K562 (cell line): ENCODE measurements around the gene SMAD4. TPM values are rescaled to one million over a fixed set of nuclear protein-coding genes. Genes with fewer than 3 reads are reported as not detected.
A peak's percentile ranks its signal among the peaks of the same experiment; 100 is the strongest.
"Not testable (repeated sequence)": the region's sequence is repeated elsewhere in the genome, so short reads cannot be mapped to it uniquely, and the experiment has no call there.

Source experiments
- ATAC-seq: fragments of 200-7000 bp; cut with Tn5 transposase; 3 replicates; pipeline ENCODE4 v1.9.1; 2020; ENCODE audit warnings: moderate library complexity
- BruUV-seq: library from RNA; stranded (reverse); fragments of 400-500 nt; replicated peaks from 2 replicates; lab custom pipeline; 2021; lab: Mats Ljungman, UMichigan
- CTCF ChIA-PET: fragments of 300-600 bp; formaldehyde crosslinking; extraction: SDS; loops from one replicate; lab custom pipeline; 2021; ENCODE audit warnings: low intra/inter-chr PET ratio; lab: Yijun Ruan, JAX
- POLR2A ChIA-PET: fragments of 300-600, 350-650 bp; sonication (Branson Sonifier 250); formaldehyde crosslinking; extraction: SDS; loops from one replicate; lab custom pipeline; 2021; ENCODE audit warnings: antibody characterized with exemption, inconsistent platforms; lab: Yijun Ruan, JAX
- DNase-seq, 4 experiments: peaks; one replicate each; pipeline versions ENCODE4 v3.0.0 to v3.0.0-alpha.2; 2011 to 2018; ENCODE audit warnings: low spot score in 3 of 4, mixed read lengths in 3 of 4; ENCODE audit errors: extremely low read depth in 1 of 4
- FAIRE-seq: peaks from 2 replicates; lab custom pipeline; 2011; peaks lifted over from hg19 to GRCh38; lab: Jason Lieb, UNC
- H2AFZ ChIP-seq: 2 replicates; pipeline ENCODE4 v1.6.0; 2011; ENCODE audit warnings: low read depth, low read length, control low read depth, inconsistent platforms
- H3K27ac ChIP-seq: fragments of 200-600 bp; 3 replicates; pipeline ENCODE4 v1.8.0; 2011; ENCODE audit warnings: low read depth, mild to moderate bottlenecking, control low read depth, inconsistent platforms, low read length, moderate library complexity, mixed read lengths; ENCODE audit errors: extremely low read depth
- H3K27me3 ChIP-seq, 2 experiments: fragments of 300-600 bp in 1 of 2; 2 replicates in 1 of 2; 3 replicates in 1 of 2; pipeline versions ENCODE4 v1.6.0 to v1.8.0; 2011; ENCODE audit warnings: inconsistent platforms in 2 of 2, low read length in 2 of 2, mild to moderate bottlenecking in 1 of 2, mixed read lengths in 1 of 2, moderate library complexity in 1 of 2; ENCODE audit not compliant: control insufficient read depth in 2 of 2, insufficient read depth in 2 of 2
- H3K36me3 ChIP-seq: fragments of 300-600 bp; 3 replicates; pipeline ENCODE4 v1.8.0; 2011; ENCODE audit warnings: mild to moderate bottlenecking, low read length, inconsistent platforms; ENCODE audit not compliant: control insufficient read depth, insufficient read depth
- H3K4me1 ChIP-seq, 2 experiments: fragments of 200-600 bp in 1 of 2; replicated peaks in 1 of 2; 2 replicates in 1 of 2; 3 replicates in 1 of 2; pipeline versions ENCODE4 v1.5.1 to v1.8.0; 2011; ENCODE audit warnings: inconsistent platforms in 2 of 2, low read length in 2 of 2, mild to moderate bottlenecking in 1 of 2, mixed read lengths in 1 of 2, moderate library complexity in 1 of 2; ENCODE audit not compliant: control insufficient read depth in 2 of 2, insufficient read depth in 2 of 2
- H3K4me2 ChIP-seq: 2 replicates; pipeline ENCODE4 v1.6.1; 2011; ENCODE audit warnings: low read length, control low read depth, inconsistent platforms, mixed read lengths; ENCODE audit not compliant: insufficient read depth
- H3K4me3 ChIP-seq: fragments of 200-600 bp; sonication (generic), shearing (Covaris generic); 2 replicates; pipeline ENCODE4 v1.5.1; 2016; ENCODE audit warnings: control low read depth, inconsistent platforms
- H3K79me2 ChIP-seq: fragments of 200-600 bp; 3 replicates; pipeline ENCODE4 v1.8.0; 2011; ENCODE audit warnings: low read length, inconsistent platforms; ENCODE audit not compliant: control insufficient read depth, insufficient read depth
- H3K9ac ChIP-seq, 2 experiments: 2 replicates each; pipeline versions ENCODE4 v1.6.0 to v1.6.1; 2011; ENCODE audit warnings: low read depth in 2 of 2, low read length in 2 of 2, control low read depth in 1 of 2, inconsistent platforms in 1 of 2, mild to moderate bottlenecking in 1 of 2, mixed read lengths in 1 of 2; ENCODE audit not compliant: insufficient read depth in 1 of 2
- H3K9me1 ChIP-seq: one replicate; pipeline ENCODE4 v1.6.0; 2011; ENCODE audit warnings: inconsistent platforms, mild to moderate bottlenecking, low read length, moderate library complexity; ENCODE audit not compliant: control insufficient read depth, insufficient read depth
- H3K9me3 ChIP-seq: replicated peaks from 2 replicates; pipeline ENCODE4 v1.5.1; 2011; ENCODE audit warnings: low read depth, low read length, inconsistent platforms; ENCODE audit not compliant: control insufficient read depth, insufficient read depth
- H4K20me1 ChIP-seq: replicated peaks from 2 replicates; pipeline ENCODE4 v1.6.1; 2011; ENCODE audit warnings: low read length, inconsistent platforms, mixed read lengths; ENCODE audit not compliant: control insufficient read depth, insufficient read depth
- ELF4 ChIP-seq: fragments of 450-650 bp; formaldehyde crosslinking; IDR thresholded peaks from 2 replicates; pipeline ENCODE4 v1.4.0; 2022; ENCODE audit warnings: missing genetic modification characterization
- ETV5 ChIP-seq: sonication (generic); formaldehyde crosslinking; IDR thresholded peaks from 2 replicates; pipeline ENCODE4 v1.4.0; 2020; ENCODE audit warnings: low read depth, mild to moderate bottlenecking, missing genetic modification reagents
- SLC30A9 ChIP-seq: fragments of 250-450 bp; sonication (Bioruptor Pico); IDR thresholded peaks from 2 replicates; pipeline ENCODE4 v1.8.0; 2022; ENCODE audit warnings: mild to moderate bottlenecking, moderate library complexity
- SMAD1 ChIP-seq: fragments of 150-350 bp; IDR thresholded peaks from 2 replicates; pipeline ENCODE4 v1.6.1; 2014; ENCODE audit warnings: low read length, low read depth; ENCODE audit not compliant: partially characterized antibody
- STAG1 ChIP-seq: sonication (generic); formaldehyde crosslinking; IDR thresholded peaks from 2 replicates; pipeline ENCODE4 v1.5.0; 2020; ENCODE audit warnings: missing genetic modification reagents, borderline replicate concordance
- TCF7L2 ChIP-seq: fragments of 150-350 bp; IDR thresholded peaks from 2 replicates; pipeline ENCODE4 v1.6.1; 2016; ENCODE audit warnings: low read depth, mild to moderate bottlenecking, low read length, moderate library complexity
- ZNF146 ChIP-seq: IDR thresholded peaks from one replicate; pipeline ENCODE4 v1.6.1; 2018; ENCODE audit warnings: missing compliant biosample characterization; ENCODE audit not compliant: unreplicated experiment
- WGBS: fragments of 100-300 bp; shearing (Covaris generic); methylation state at CpG from one replicate; pipeline ENCODE4 v1.1.6; 2016; ENCODE audit warnings: low coverage, mixed read lengths; ENCODE audit not compliant: insufficient coverage; ENCODE audit errors: missing lambda C conversion rate; 5-methylcytosine and 5-hydroxymethylcytosine counted together
- in situ Hi-C: fragments of 300-500 bp; cut with MboI; formaldehyde crosslinking; loops from 4 replicates; pipeline ENCODE4 v1.15.0; 2018; ENCODE audit warnings: inconsistent platforms, mixed read lengths
- intact Hi-C: fragments of 100-400 bp; cut with micrococcal nuclease; formaldehyde crosslinking; loops from 2 replicates; pipeline ENCODE4 v1.14.2; 2022
- polyA plus RNA-seq, 8 experiments: library from polyadenylated mRNA; depleted of rRNA in 4 of 8; stranded (reverse) in 5 of 8; unstranded in 3 of 8; fragments of >200 nt; fragmentation: Nextera tagmentation in 2 of 8; fragmentation: Illumina TruSeq in 1 of 8; extraction: Ambion mirVana in 2 of 8; extraction: Trizol in 1 of 8; gene quantifications; 2 replicates each; pipeline versions ENCODE4 v1.2.1 to v1.2.3, GENCODE V29; 2011 to 2014; ENCODE audit warnings: inconsistent platforms in 1 of 8, missing spikeins in 1 of 8
- total RNA-seq, 7 experiments: library from RNA; depleted of rRNA in 6 of 7; stranded (reverse); fragments of >200 nt in 6 of 7; fragmentation: Illumina TruSeq in 2 of 7; extraction: Trizol in 2 of 7; gene quantifications; 2 replicates each; pipeline versions ENCODE4 v1.2.1 to v1.2.3, GENCODE V29; 2011 to 2021; ENCODE audit warnings: low replicate concordance in 1 of 7
- TF ChIP-seq, protein P1 (sequence below): IDR thresholded peaks from 3 replicates; pipeline ENCODE4 v1.6.1; 2011; ENCODE audit warnings: borderline replicate concordance, mild to moderate bottlenecking, moderate library complexity; ENCODE audit not compliant: insufficient read length; ENCODE audit errors: extremely low read depth
- TF ChIP-seq, protein P2 (sequence below): fragments of 250-450 bp; sonication (Bioruptor Pico); IDR thresholded peaks from 2 replicates; pipeline ENCODE4 v1.5.0; 2022; ENCODE audit warnings: mild to moderate bottlenecking

SMAD4 gene
- total and polyA plus RNA-seq, 9 of the 15 experiments (the other 6 are each of a cell fraction or from before 2014, with no cell fraction given), result 5.7 to 55.0 (median 39.4) TPM

DNA sequence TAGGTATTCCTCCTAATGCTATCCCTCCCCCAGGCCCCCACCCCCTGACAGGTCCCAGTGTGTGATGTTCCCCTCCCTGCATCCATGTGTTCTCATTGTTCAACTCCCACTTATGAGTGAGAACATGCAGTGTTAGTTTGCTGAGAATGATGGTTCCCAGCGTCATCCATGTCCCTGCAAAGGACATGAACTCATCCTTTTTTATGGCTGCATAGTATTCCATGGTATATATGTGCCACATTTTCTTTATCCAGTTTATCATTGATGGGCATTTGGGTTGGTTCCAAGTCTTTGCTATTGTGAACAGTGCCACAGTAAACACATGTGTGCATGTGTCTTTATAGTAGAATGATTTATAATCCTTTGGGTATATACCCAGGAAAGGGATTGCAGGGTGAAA, 63.0 kb downstream of the SMAD4 start:
- DNase-seq, H3K79me2 ChIP-seq, CTCF ChIA-PET, H3K9ac ChIP-seq, H4K20me1 ChIP-seq, H3K27me3 ChIP-seq, H3K9me3 ChIP-seq, H3K4me3 ChIP-seq, ATAC-seq, FAIRE-seq, BruUV-seq, H3K4me2 ChIP-seq, POLR2A ChIA-PET, H3K36me3 ChIP-seq, H3K4me1 ChIP-seq, H3K9me1 ChIP-seq, H2AFZ ChIP-seq, in situ Hi-C loops, intact Hi-C loops, H3K27ac ChIP-seq: not testable (repeated sequence)
- 0% methylated on average over 1 of the region's 1 CpG for WGBS
- peak; percentile 39 for TF ChIP-seq ZNF146 (CRISPR knock-in tag)

DNA sequence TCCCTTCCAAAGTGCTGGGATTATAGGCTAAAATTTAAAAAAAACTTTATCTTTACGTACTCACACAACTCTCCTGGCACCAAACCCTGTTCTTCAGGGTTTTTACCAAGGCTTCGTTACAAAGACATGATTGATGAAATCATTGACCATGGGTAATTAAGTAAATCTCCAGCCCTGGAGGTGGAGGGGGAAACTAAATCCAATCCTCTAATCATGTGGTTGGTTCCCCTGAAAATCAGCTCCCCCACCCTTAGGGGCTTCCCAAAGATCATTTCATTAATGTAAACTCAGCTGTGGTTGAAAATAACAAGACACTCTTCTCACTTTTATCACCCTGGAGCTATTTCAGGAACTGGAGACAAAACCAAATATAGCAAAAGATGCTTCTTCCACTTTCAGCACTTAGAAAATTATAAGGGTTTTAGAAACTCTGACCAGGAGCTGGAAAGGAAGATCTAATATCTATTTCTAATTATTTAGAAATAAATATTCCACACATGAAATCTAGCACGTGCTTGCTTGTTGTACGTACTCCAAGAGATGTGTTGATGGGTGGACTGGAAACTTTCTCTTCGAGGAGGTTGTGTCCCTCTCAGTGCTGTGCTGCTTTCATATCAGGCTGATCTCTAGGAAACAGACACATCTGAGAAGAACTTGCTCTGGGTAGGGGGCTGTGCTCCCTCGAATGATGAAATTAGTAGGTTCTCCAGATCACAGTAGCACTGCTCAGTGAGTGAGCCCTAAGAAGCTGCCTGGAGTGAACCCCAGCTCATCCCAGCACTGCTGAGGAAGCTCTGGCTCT, 67.2 kb downstream of the SMAD4 start:
- Histone ChIP-seq H3K27me3 (no peaks in the 10 kb centered on the region; a peak in 1 of 5 replicates), H4K20me1 (no peaks in the 10 kb centered on the region), H3K4me2 (no peak overlapping the region), H3K79me2 (no peaks in the 10 kb centered on the region), H3K9ac (no peak overlapping the region), H2AFZ (no peak overlapping the region), H3K4me1 (no peaks in the 10 kb centered on the region; a peak in 1 of 5 replicates), H3K4me3 (no peak overlapping the region), H3K9me1 (no peaks in the 10 kb centered on the region), H3K9me3 (no peaks in the 10 kb centered on the region), H3K27ac (no peak overlapping the region), H3K36me3 (no peaks in the 10 kb centered on the region)
- ChIA-PET CTCF (no interaction called here), POLR2A (interaction anchor here (0.7 to 1.0 kb wide), 2 partner anchors 8 to 434 kb away, joined by 3 read pairs; no protein-coding TSS in a partner anchor)
- FAIRE-seq (no peak), DNase-seq (no peak), ATAC-seq (no peak)
- in situ Hi-C loops, result no loop called here
- intact Hi-C loops, result no loop called here
- BruUV-seq, result no TSS peak
- 0% methylated on average over 4 of the region's 6 CpGs for WGBS
- TF ChIP-seq SMAD1 (no peak), ETV5 (CRISPR knock-in tag) (no peak), ELF4 (no peak), SLC30A9 (CRISPR knock-in tag) (no peak), TCF7L2 (no peak), STAG1 (CRISPR knock-in tag) (no peak)
- TF ChIP-seq, protein P1, sequence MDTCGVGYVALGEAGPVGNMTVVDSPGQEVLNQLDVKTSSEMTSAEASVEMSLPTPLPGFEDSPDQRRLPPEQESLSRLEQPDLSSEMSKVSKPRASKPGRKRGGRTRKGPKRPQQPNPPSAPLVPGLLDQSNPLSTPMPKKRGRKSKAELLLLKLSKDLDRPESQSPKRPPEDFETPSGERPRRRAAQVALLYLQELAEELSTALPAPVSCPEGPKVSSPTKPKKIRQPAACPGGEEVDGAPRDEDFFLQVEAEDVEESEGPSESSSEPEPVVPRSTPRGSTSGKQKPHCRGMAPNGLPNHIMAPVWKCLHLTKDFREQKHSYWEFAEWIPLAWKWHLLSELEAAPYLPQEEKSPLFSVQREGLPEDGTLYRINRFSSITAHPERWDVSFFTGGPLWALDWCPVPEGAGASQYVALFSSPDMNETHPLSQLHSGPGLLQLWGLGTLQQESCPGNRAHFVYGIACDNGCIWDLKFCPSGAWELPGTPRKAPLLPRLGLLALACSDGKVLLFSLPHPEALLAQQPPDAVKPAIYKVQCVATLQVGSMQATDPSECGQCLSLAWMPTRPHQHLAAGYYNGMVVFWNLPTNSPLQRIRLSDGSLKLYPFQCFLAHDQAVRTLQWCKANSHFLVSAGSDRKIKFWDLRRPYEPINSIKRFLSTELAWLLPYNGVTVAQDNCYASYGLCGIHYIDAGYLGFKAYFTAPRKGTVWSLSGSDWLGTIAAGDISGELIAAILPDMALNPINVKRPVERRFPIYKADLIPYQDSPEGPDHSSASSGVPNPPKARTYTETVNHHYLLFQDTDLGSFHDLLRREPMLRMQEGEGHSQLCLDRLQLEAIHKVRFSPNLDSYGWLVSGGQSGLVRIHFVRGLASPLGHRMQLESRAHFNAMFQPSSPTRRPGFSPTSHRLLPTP, result no peak
- TF ChIP-seq, protein P2, sequence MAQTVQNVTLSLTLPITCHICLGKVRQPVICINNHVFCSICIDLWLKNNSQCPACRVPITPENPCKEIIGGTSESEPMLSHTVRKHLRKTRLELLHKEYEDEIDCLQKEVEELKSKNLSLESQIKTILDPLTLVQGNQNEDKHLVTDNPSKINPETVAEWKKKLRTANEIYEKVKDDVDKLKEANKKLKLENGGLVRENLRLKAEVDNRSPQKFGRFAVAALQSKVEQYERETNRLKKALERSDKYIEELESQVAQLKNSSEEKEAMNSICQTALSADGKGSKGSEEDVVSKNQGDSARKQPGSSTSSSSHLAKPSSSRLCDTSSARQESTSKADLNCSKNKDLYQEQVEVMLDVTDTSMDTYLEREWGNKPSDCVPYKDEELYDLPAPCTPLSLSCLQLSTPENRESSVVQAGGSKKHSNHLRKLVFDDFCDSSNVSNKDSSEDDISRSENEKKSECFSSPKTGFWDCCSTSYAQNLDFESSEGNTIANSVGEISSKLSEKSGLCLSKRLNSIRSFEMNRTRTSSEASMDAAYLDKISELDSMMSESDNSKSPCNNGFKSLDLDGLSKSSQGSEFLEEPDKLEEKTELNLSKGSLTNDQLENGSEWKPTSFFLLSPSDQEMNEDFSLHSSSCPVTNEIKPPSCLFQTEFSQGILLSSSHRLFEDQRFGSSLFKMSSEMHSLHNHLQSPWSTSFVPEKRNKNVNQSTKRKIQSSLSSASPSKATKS (CRISPR knock-in tag), result no peak
